HepG2 (cell line): ENCODE results near the gene LIME1. TPM values are rescaled to one million over a fixed set of nuclear protein-coding genes. Genes with fewer than 3 reads are reported as not detected.

ENCODE experiments used
- CEBPZ ChIP-seq: IDR thresholded peaks from 2 replicates; pipeline ENCODE4 v1.6.1; 2012; ENCODE audit warnings: low read length, improper control_type of control experiment
- FOXP4 ChIP-seq: sonication (generic); formaldehyde crosslinking; IDR thresholded peaks from 2 replicates; pipeline ENCODE4 v1.4.0; 2020; ENCODE audit warnings: missing genetic modification reagents
- MAFG ChIP-seq: sonication (generic); formaldehyde crosslinking; IDR thresholded peaks from 2 replicates; pipeline ENCODE4 v1.5.1; 2020; ENCODE audit warnings: mild to moderate bottlenecking, missing genetic modification reagents
- MED8 ChIP-seq: sonication (generic); formaldehyde crosslinking; IDR thresholded peaks from 2 replicates; pipeline ENCODE4 v1.8.1; 2023; ENCODE audit warnings: mild to moderate bottlenecking, missing genetic modification reagents; ENCODE audit not compliant: insufficient replicate concordance
- MLX ChIP-seq: IDR thresholded peaks from 2 replicates; pipeline ENCODE4 v1.6.1; 2016
- NFYC ChIP-seq: IDR thresholded peaks from 2 replicates; pipeline ENCODE4 v1.6.1; 2016; ENCODE audit warnings: missing genetic modification reagents, missing compliant biosample characterization
- RXRB ChIP-seq: IDR thresholded peaks from 2 replicates; pipeline ENCODE4 v1.6.1; 2016; ENCODE audit warnings: borderline replicate concordance, missing genetic modification reagents, missing compliant biosample characterization
- SP4 ChIP-seq: sonication (generic); formaldehyde crosslinking; IDR thresholded peaks from 2 replicates; pipeline ENCODE4 v1.8.1; 2023; ENCODE audit warnings: mild to moderate bottlenecking, missing genetic modification reagents
- TERF1 ChIP-seq: sonication (generic); formaldehyde crosslinking; IDR thresholded peaks from 2 replicates; pipeline ENCODE4 v1.8.0; 2022; ENCODE audit warnings: mild to moderate bottlenecking, missing genetic modification reagents, moderate library complexity
- TMF1 ChIP-seq: sonication (generic); formaldehyde crosslinking; IDR thresholded peaks from 2 replicates; pipeline ENCODE4 v1.8.1; 2022; ENCODE audit warnings: low read depth, missing genetic modification reagents
- TRAFD1 ChIP-seq: sonication (generic); formaldehyde crosslinking; IDR thresholded peaks from 2 replicates; pipeline ENCODE4 v1.5.1; 2020; ENCODE audit warnings: missing genetic modification reagents, mild to moderate bottlenecking, borderline replicate concordance
- ZBTB26 ChIP-seq: IDR thresholded peaks from 2 replicates; pipeline ENCODE4 v1.6.1; 2016; ENCODE audit warnings: missing compliant biosample characterization, missing genetic modification reagents, borderline replicate concordance
- ZFP36L1 ChIP-seq: sonication (generic); formaldehyde crosslinking; IDR thresholded peaks from 2 replicates; pipeline ENCODE4 v1.8.0; 2022; ENCODE audit warnings: mild to moderate bottlenecking, missing genetic modification reagents, moderate library complexity
- ZFY ChIP-seq: sonication (generic); formaldehyde crosslinking; IDR thresholded peaks from 2 replicates; pipeline ENCODE4 v1.4.0; 2020; ENCODE audit warnings: missing genetic modification reagents
- ZNF101 ChIP-seq: sonication (generic); formaldehyde crosslinking; IDR thresholded peaks from 2 replicates; pipeline ENCODE4 v1.4.0; 2020; ENCODE audit warnings: mild to moderate bottlenecking, low read depth, missing genetic modification reagents, borderline replicate concordance
- ZNF207 ChIP-seq: fragments of 450-650 bp; IDR thresholded peaks from 2 replicates; pipeline ENCODE4 v1.6.1; 2016; ENCODE audit warnings: antibody characterized with exemption, borderline replicate concordance
- ZNF234 ChIP-seq: sonication (generic); formaldehyde crosslinking; conservative IDR thresholded peaks from 2 replicates; pipeline ENCODE4 v1.5.1; 2020; ENCODE audit warnings: mild to moderate bottlenecking, missing genetic modification reagents
- ZNF616 ChIP-seq: sonication (generic); formaldehyde crosslinking; IDR thresholded peaks from 2 replicates; pipeline ENCODE4 v1.5.0; 2020; ENCODE audit warnings: low read depth, mild to moderate bottlenecking, missing genetic modification reagents
- polyA plus RNA-seq, 8 experiments: library from polyadenylated mRNA; depleted of rRNA in 3 of 8; stranded (reverse) in 7 of 8; unstranded in 1 of 8; fragments of >200 nt; fragmentation: Illumina TruSeq in 4 of 8; extraction: Trizol in 4 of 8; gene quantifications; 2 replicates each; pipeline versions ENCODE4 v1.2.1 to v1.2.3, GENCODE V29; 2011 to 2016; ENCODE audit warnings: low read depth in 4 of 8, missing spikeins in 1 of 8, mixed read lengths in 1 of 8; ENCODE audit not compliant: insufficient read depth in 1 of 8
- total RNA-seq, 5 experiments: library from RNA; depleted of rRNA; stranded (reverse); fragments of >200 nt; fragmentation: Illumina TruSeq; extraction: Trizol; gene quantifications; 2 replicates each; pipeline ENCODE4 v1.2.3, GENCODE V29; 2016; ENCODE audit warnings: low read depth in 1 of 5

LIME1 gene
- total and polyA plus RNA-seq, 2 of the 13 experiments (the other 11 are each of a cell fraction or from before 2014, with no cell fraction given), result 13.0 to 61.5 TPM

GRCh38 chr20:63707558-63708300 lies 28.7 kb upstream of the LIME1 start, which contains the start of the genes ARFRP1 and ZGPAT (continued):
- TF ChIP-seq TRAFD1 (no peak), ZFY (peak; percentile 100), CEBPZ (no peak), RXRB (peak; percentile 97), ZNF207 (no peak), FOXP4 (CRISPR knock-in tag) (peak; percentile 39; the same call in 1 of the 2 replicates), ZNF616 (peak; percentile 97), ZNF101 (CRISPR knock-in tag) (no peak), ZNF234 (CRISPR knock-in tag) (peak; percentile 73), ZBTB26 (peak; percentile 91), NFYC (peak; percentile 57; the same call in 1 of the 2 replicates), SP4 (CRISPR knock-in tag) (peak; percentile 66), MAFG (CRISPR knock-in tag) (peak; percentile 81; the same call in 1 of the 2 replicates), MLX (CRISPR knock-in tag) (peak; percentile 40), ZFP36L1 (CRISPR knock-in tag) (no peak; the same call in 1 of the 2 replicates), TMF1 (peak; percentile 98), TERF1 (CRISPR knock-in tag) (peak; percentile 51; the same call in 1 of the 2 replicates), MED8 (peak; percentile 82)
